Activated CD4-positive, alpha-beta T cell treated with anti-CD3 and anti-CD28 coated beads, Interleukin-2, amount 50 U/mL, for 1 hour (primary cell): ENCODE results near the gene MYH16.
"Not testable (repeated sequence)": the region's sequence is repeated elsewhere in the genome, so short reads cannot be mapped to it uniquely, and the experiment has no call there.

ENCODE experiments used
- DNase-seq: peaks from one replicate; pipeline ENCODE4 v3.0.0-alpha.2; 2020

MYH16 gene

GRCh38 chr7:99272476-99273045 lies at the start of gene MYH16:
MYH16 (plus strand) TSS chr7:99272839.
- DNase-seq = no peak

- DNase-seq = not testable (repeated sequence)
These were observed 48.3 kb upstream of the MYH16 start for GRCh38 chr7:99224263-99224898.

GRCh38 chr7:99224899-99225265 lies 47.8 kb upstream of the MYH16 start:
- DNase-seq = no peak

- no peak for DNase-seq
These were observed 43.4 kb upstream of the MYH16 start for GRCh38 chr7:99229234-99229633.

- DNase-seq = no peak
These were observed 40.4 kb upstream of the MYH16 start for GRCh38 chr7:99232082-99232770.

GRCh38 chr7:99232955-99233354 lies 39.7 kb upstream of the MYH16 start:
- DNase-seq = not testable (repeated sequence)

GRCh38 chr7:99234185-99234584 lies 38.5 kb upstream of the MYH16 start:
- no peak for DNase-seq

GRCh38 chr7:99235925-99236324 lies 36.7 kb upstream of the MYH16 start:
- DNase-seq = no peak

GRCh38 chr7:99237876-99238275 lies 34.8 kb upstream of the MYH16 start:
- not testable (repeated sequence) for DNase-seq

- no peak for DNase-seq
These were observed 33.9 kb upstream of the MYH16 start for GRCh38 chr7:99238558-99239341.

- no peak for DNase-seq
These were observed 30.0 kb upstream of the MYH16 start for GRCh38 chr7:99242682-99243081.

- DNase-seq = no peak
These were observed 28.8 kb upstream of the MYH16 start for GRCh38 chr7:99243751-99244337.

- no peak for DNase-seq
These were observed 27.7 kb upstream of the MYH16 start for GRCh38 chr7:99244939-99245338.

- DNase-seq = no peak
These were observed 24.1 kb upstream of the MYH16 start for GRCh38 chr7:99248391-99249095.

GRCh38 chr7:99249985-99250575 lies 22.6 kb upstream of the MYH16 start:
- DNase-seq = no peak

- DNase-seq = no peak
These were observed 20.3 kb upstream of the MYH16 start for GRCh38 chr7:99252166-99252895.

GRCh38 chr7:99253369-99253768 lies 19.3 kb upstream of the MYH16 start:
- DNase-seq = no peak

- no peak for DNase-seq
These were observed 18.2 kb upstream of the MYH16 start for GRCh38 chr7:99254390-99254789.

GRCh38 chr7:99255463-99255862 lies 17.2 kb upstream of the MYH16 start:
- DNase-seq = no peak

GRCh38 chr7:99257065-99257464 lies 15.6 kb upstream of the MYH16 start:
- no peak for DNase-seq

- no peak for DNase-seq
These were observed 15.0 kb upstream of the MYH16 start for GRCh38 chr7:99257675-99258074.
